HEK293 (cell line): Measurements from ENCODE around the gene TPGS1.

Source experiments
- BCL11A ChIP-seq: fragments of 450-650 bp; formaldehyde crosslinking; IDR thresholded peaks from 2 replicates; pipeline ENCODE4 v1.5.1; 2016; ENCODE audit warnings: low read depth, missing biosample characterization, missing genetic modification characterization
- GLIS1 ChIP-seq: fragments of 450-650 bp; formaldehyde crosslinking; IDR thresholded peaks from 2 replicates; pipeline ENCODE4 v1.5.1; 2016; ENCODE audit warnings: missing biosample characterization, missing genetic modification characterization
- KLF10 ChIP-seq: fragments of 450-650 bp; IDR thresholded peaks from 2 replicates; pipeline ENCODE4 v1.5.1; 2018; ENCODE audit warnings: missing biosample characterization, mild to moderate bottlenecking, missing genetic modification characterization
- KLF8 ChIP-seq: fragments of 450-650 bp; formaldehyde crosslinking; IDR thresholded peaks from 2 replicates; pipeline ENCODE4 v1.5.1; 2016; ENCODE audit warnings: missing biosample characterization, missing genetic modification characterization
- RBAK ChIP-seq: fragments of 450-650 bp; formaldehyde crosslinking; IDR thresholded peaks from 2 replicates; pipeline ENCODE4 v1.5.1; 2016; ENCODE audit warnings: missing biosample characterization, missing genetic modification characterization
- SETDB1 ChIP-seq: IDR thresholded peaks from one replicate; pipeline ENCODE4 v1.6.1; 2017; ENCODE audit warnings: mild to moderate bottlenecking, low read length, moderate library complexity, mixed read lengths; ENCODE audit not compliant: insufficient read length
- TRIM28 ChIP-seq: IDR thresholded peaks from 2 replicates; pipeline ENCODE4 v1.6.1; 2011; ENCODE audit warnings: low read length, control low read depth, borderline replicate concordance
- ZBTB11 ChIP-seq: fragments of 450-650 bp; formaldehyde crosslinking; conservative IDR thresholded peaks from 2 replicates; pipeline ENCODE4 v1.5.1; 2016; ENCODE audit warnings: low read depth, missing biosample characterization, missing genetic modification characterization
- ZBTB17 ChIP-seq: fragments of 450-650 bp; formaldehyde crosslinking; IDR thresholded peaks from 2 replicates; pipeline ENCODE4 v1.5.1; 2016; ENCODE audit warnings: missing biosample characterization, missing genetic modification characterization
- ZBTB20 ChIP-seq: fragments of 450-650 bp; formaldehyde crosslinking; IDR thresholded peaks from 2 replicates; pipeline ENCODE4 v1.5.1; 2016; ENCODE audit warnings: missing biosample characterization, missing genetic modification characterization
- ZBTB21 ChIP-seq: fragments of 450-650 bp; formaldehyde crosslinking; IDR thresholded peaks from 2 replicates; pipeline ENCODE4 v1.5.1; 2017; ENCODE audit warnings: missing biosample characterization, missing genetic modification characterization
- ZFP37 ChIP-seq: fragments of 450-650 bp; formaldehyde crosslinking; IDR thresholded peaks from 2 replicates; pipeline ENCODE4 v1.5.1; 2016; ENCODE audit warnings: missing biosample characterization, missing genetic modification characterization
- ZNF132 ChIP-seq: fragments of 450-650 bp; formaldehyde crosslinking; IDR thresholded peaks from 2 replicates; pipeline ENCODE4 v1.5.1; 2017; ENCODE audit warnings: missing biosample characterization, missing genetic modification characterization, borderline replicate concordance
- ZNF146 ChIP-seq: fragments of 450-650 bp; formaldehyde crosslinking; IDR thresholded peaks from 2 replicates; pipeline ENCODE4 v1.5.1; 2016; ENCODE audit warnings: missing biosample characterization, missing genetic modification characterization
- ZNF174 ChIP-seq: fragments of 450-650 bp; formaldehyde crosslinking; IDR thresholded peaks from 2 replicates; pipeline ENCODE4 v1.5.0; 2017; ENCODE audit warnings: missing biosample characterization, mild to moderate bottlenecking, missing genetic modification characterization
- ZNF2 ChIP-seq: fragments of 450-650 bp; formaldehyde crosslinking; IDR thresholded peaks from 2 replicates; pipeline ENCODE4 v1.5.1; 2016; ENCODE audit warnings: missing biosample characterization, missing genetic modification characterization
- ZNF211 ChIP-seq: fragments of 450-650 bp; formaldehyde crosslinking; IDR thresholded peaks from 2 replicates; pipeline ENCODE4 v1.5.1; 2016; ENCODE audit warnings: low read depth, missing biosample characterization, missing genetic modification characterization
- ZNF335 ChIP-seq: fragments of 450-650 bp; formaldehyde crosslinking; conservative IDR thresholded peaks from 2 replicates; pipeline ENCODE4 v1.5.1; 2016; ENCODE audit warnings: missing biosample characterization, missing genetic modification characterization
- ZNF394 ChIP-seq: fragments of 450-650 bp; formaldehyde crosslinking; IDR thresholded peaks from 2 replicates; pipeline ENCODE4 v1.5.1; 2016; ENCODE audit warnings: missing biosample characterization, missing genetic modification characterization, mild to moderate bottlenecking, moderate library complexity, borderline replicate concordance
- ZNF48 ChIP-seq: fragments of 450-650 bp; formaldehyde crosslinking; IDR thresholded peaks from 2 replicates; pipeline ENCODE4 v1.5.1; 2016; ENCODE audit warnings: missing biosample characterization, missing genetic modification characterization
- ZNF514 ChIP-seq: fragments of 450-650 bp; formaldehyde crosslinking; IDR thresholded peaks from 2 replicates; pipeline ENCODE4 v1.5.1; 2016; ENCODE audit warnings: missing biosample characterization, missing genetic modification characterization
- ZNF529 ChIP-seq: fragments of 450-650 bp; formaldehyde crosslinking; IDR thresholded peaks from 2 replicates; pipeline ENCODE4 v1.5.1; 2017; ENCODE audit warnings: missing genetic modification characterization, missing biosample characterization; ENCODE audit not compliant: insufficient replicate concordance
- ZNF555 ChIP-seq: fragments of 450-650 bp; formaldehyde crosslinking; conservative IDR thresholded peaks from 2 replicates; pipeline ENCODE4 v1.5.1; 2017; ENCODE audit warnings: missing biosample characterization, mild to moderate bottlenecking, missing genetic modification characterization, inconsistent platforms
- ZNF600 ChIP-seq: fragments of 450-650 bp; formaldehyde crosslinking; IDR thresholded peaks from 2 replicates; pipeline ENCODE4 v1.5.1; 2016; ENCODE audit warnings: missing biosample characterization, missing genetic modification characterization
- ZNF670 ChIP-seq: fragments of 450-650 bp; formaldehyde crosslinking; IDR thresholded peaks from 2 replicates; pipeline ENCODE4 v1.5.1; 2016; ENCODE audit warnings: missing biosample characterization, missing genetic modification characterization, low read depth
- ZNF747 ChIP-seq: fragments of 450-650 bp; formaldehyde crosslinking; IDR thresholded peaks from 2 replicates; pipeline ENCODE4 v1.5.1; 2016; ENCODE audit warnings: missing biosample characterization, missing genetic modification characterization
- ZNF837 ChIP-seq: fragments of 450-650 bp; formaldehyde crosslinking; IDR thresholded peaks from 2 replicates; pipeline ENCODE4 v1.5.1; 2016; ENCODE audit warnings: missing biosample characterization, missing genetic modification characterization
- ZSCAN18 ChIP-seq: fragments of 450-650 bp; formaldehyde crosslinking; IDR thresholded peaks from 2 replicates; pipeline ENCODE4 v1.5.1; 2016; ENCODE audit warnings: missing biosample characterization, missing genetic modification characterization
- ZSCAN23 ChIP-seq: fragments of 450-650 bp; formaldehyde crosslinking; IDR thresholded peaks from 2 replicates; pipeline ENCODE4 v1.5.1; 2016; ENCODE audit warnings: missing biosample characterization, missing genetic modification characterization
- TF ChIP-seq, protein P1 (sequence below): fragments of 450-650 bp; formaldehyde crosslinking; IDR thresholded peaks from 2 replicates; pipeline ENCODE4 v1.5.1; 2017; ENCODE audit warnings: missing biosample characterization, missing genetic modification characterization
- TF ChIP-seq, protein P2 (sequence below): fragments of 450-650 bp; formaldehyde crosslinking; IDR thresholded peaks from 2 replicates; pipeline ENCODE4 v1.5.1; 2016; ENCODE audit warnings: missing biosample characterization, missing genetic modification characterization

The TPGS1 gene

DNA sequence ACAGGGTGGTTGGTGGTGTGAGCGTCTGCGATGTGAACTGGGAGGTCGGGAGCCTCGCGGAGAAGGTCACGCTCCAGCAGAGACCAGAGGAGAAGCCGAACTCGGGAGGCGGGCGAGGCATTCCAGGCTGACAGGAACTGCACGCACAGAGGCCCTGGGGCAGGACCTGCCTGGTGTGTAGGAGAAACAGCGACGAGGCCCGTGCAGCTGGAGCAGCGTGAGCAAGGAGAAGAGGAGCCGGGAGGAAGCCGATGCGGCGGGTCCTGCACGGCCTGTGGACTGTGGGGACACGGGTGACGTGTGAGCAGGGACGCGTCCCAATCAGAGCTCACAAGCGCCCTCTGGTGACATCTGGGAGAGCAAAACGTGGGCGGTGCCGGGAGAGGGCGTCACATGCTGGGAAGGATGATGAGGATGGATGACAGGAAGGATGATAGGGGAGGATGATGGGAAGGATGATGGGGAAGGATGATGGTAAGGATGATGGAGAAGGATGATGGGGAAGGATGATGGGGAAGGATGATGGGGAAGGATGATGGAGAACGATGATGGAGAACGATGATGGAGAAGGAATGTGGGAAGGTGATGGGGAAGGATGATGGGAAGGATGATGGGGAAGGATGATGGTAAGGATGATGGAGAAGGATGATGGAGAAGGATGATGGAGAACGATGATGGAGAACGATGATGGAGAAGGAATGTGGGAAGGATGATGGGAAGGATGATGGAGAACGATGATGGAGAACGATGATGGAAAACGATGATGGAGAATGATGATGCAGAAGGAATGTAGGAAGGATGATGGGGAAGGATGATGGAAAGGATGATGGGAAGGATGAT, 27.1 kb upstream of the TPGS1 start (continued):
- TF ChIP-seq ZNF394 (tag by site-specific recombination) (no peak), ZBTB21 (tag by site-specific recombination) (peak; percentile 37; the same call in 1 of the 2 replicates), ZNF837 (tag by site-specific recombination) (no peak), ZNF48 (tag by site-specific recombination) (no peak), ZSCAN23 (tag by site-specific recombination) (no peak), ZNF211 (no peak), KLF8 (peak; percentile 61), ZBTB17 (peak; percentile 82), BCL11A (tag by site-specific recombination) (no peak), ZBTB11 (tag by site-specific recombination) (no peak), ZFP37 (tag by site-specific recombination) (no peak), ZNF670 (tag by site-specific recombination) (no peak), ZNF335 (tag by site-specific recombination) (no peak), GLIS1 (tag by site-specific recombination) (no peak), ZNF2 (tag by site-specific recombination) (peak; percentile 81), ZNF600 (tag by site-specific recombination) (0 out of 2 replicates have a peak, but pooled peaks have one; percentile 22), SETDB1 (no peak), ZNF514 (tag by site-specific recombination) (no peak), KLF10 (tag by site-specific recombination) (no peak), ZNF132 (tag by site-specific recombination) (no peak), ZNF529 (tag by site-specific recombination) (no peak), ZSCAN18 (tag by site-specific recombination) (no peak), ZBTB20 (tag by site-specific recombination) (no peak), ZNF555 (tag by site-specific recombination) (no peak), ZNF146 (tag by site-specific recombination) (no peak), RBAK (tag by site-specific recombination) (no peak), ZNF747 (no peak), TRIM28 (no peak), ZNF174 (tag by site-specific recombination) (no peak)
- TF ChIP-seq, protein P1, sequence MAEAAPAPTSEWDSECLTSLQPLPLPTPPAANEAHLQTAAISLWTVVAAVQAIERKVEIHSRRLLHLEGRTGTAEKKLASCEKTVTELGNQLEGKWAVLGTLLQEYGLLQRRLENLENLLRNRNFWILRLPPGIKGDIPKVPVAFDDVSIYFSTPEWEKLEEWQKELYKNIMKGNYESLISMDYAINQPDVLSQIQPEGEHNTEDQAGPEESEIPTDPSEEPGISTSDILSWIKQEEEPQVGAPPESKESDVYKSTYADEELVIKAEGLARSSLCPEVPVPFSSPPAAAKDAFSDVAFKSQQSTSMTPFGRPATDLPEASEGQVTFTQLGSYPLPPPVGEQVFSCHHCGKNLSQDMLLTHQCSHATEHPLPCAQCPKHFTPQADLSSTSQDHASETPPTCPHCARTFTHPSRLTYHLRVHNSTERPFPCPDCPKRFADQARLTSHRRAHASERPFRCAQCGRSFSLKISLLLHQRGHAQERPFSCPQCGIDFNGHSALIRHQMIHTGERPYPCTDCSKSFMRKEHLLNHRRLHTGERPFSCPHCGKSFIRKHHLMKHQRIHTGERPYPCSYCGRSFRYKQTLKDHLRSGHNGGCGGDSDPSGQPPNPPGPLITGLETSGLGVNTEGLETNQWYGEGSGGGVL (tag by site-specific recombination), result no peak
- TF ChIP-seq, protein P2, sequence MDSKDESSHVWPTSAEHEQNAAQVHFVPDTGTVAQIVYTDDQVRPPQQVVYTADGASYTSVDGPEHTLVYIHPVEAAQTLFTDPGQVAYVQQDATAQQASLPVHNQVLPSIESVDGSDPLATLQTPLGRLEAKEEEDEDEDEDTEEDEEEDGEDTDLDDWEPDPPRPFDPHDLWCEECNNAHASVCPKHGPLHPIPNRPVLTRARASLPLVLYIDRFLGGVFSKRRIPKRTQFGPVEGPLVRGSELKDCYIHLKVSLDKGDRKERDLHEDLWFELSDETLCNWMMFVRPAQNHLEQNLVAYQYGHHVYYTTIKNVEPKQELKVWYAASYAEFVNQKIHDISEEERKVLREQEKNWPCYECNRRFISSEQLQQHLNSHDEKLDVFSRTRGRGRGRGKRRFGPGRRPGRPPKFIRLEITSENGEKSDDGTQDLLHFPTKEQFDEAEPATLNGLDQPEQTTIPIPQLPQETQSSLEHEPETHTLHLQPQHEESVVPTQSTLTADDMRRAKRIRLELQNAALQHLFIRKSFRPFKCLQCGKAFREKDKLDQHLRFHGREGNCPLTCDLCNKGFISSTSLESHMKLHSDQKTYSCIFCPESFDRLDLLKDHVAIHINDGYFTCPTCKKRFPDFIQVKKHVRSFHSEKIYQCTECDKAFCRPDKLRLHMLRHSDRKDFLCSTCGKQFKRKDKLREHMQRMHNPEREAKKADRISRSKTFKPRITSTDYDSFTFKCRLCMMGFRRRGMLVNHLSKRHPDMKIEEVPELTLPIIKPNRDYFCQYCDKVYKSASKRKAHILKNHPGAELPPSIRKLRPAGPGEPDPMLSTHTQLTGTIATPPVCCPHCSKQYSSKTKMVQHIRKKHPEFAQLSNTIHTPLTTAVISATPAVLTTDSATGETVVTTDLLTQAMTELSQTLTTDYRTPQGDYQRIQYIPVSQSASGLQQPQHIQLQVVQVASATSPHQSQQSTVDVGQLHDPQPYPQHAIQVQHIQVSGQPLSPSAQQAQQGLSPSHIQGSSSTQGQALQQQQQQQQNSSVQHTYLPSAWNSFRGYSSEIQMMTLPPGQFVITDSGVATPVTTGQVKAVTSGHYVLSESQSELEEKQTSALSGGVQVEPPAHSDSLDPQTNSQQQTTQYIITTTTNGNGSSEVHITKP (tag by site-specific recombination), result no peak
